HepG2 (cell line): ENCODE data around the gene TMEM80. TPM values are rescaled to one million over a fixed set of nuclear protein-coding genes. Genes with fewer than 3 reads are reported as not detected.

Experiments
- ARNT2 ChIP-seq: sonication (generic); formaldehyde crosslinking; IDR thresholded peaks from 2 replicates; pipeline ENCODE4 v1.8.0; 2022; ENCODE audit warnings: mild to moderate bottlenecking, low read depth, missing genetic modification reagents, moderate library complexity
- CEBPG ChIP-seq: IDR thresholded peaks from 2 replicates; pipeline ENCODE4 v1.6.1; 2016
- DPF2 ChIP-seq: sonication (generic); formaldehyde crosslinking; IDR thresholded peaks from 2 replicates; pipeline ENCODE4 v1.4.0; 2020; ENCODE audit warnings: mild to moderate bottlenecking, low read depth, missing genetic modification reagents, borderline replicate concordance
- EP300 ChIP-seq, 3 experiments: sonication (generic) in 1 of 3; formaldehyde crosslinking in 1 of 3; IDR thresholded peaks; 2 replicates each; pipeline versions ENCODE4 v1.5.1 to v1.6.1; 2011 to 2020; ENCODE audit warnings: low read depth in 2 of 3, low read length in 2 of 3, borderline replicate concordance in 1 of 3, improper control_type of control experiment in 1 of 3, mild to moderate bottlenecking in 1 of 3, missing genetic modification reagents in 1 of 3, moderate library complexity in 1 of 3
- FOXA1 ChIP-seq, 2 experiments: fragments of 450-650 bp in 1 of 2; sonication (generic) in 1 of 2; formaldehyde crosslinking in 1 of 2; IDR thresholded peaks; 2 replicates each; pipeline versions ENCODE4 v1.4.0 to v1.6.1; 2016 to 2020; ENCODE audit warnings: missing genetic modification reagents in 1 of 2
- HNRNPL ChIP-seq: fragments of 200-400 bp; formaldehyde crosslinking; IDR thresholded peaks from 2 replicates; pipeline ENCODE4 v1.6.1; 2017; ENCODE audit warnings: mild to moderate bottlenecking, low read depth, low read length
- MAZ ChIP-seq, 2 experiments: sonication (generic) in 1 of 2; formaldehyde crosslinking in 1 of 2; IDR thresholded peaks; 2 replicates each; pipeline versions ENCODE4 v1.5.0 to v1.6.1; 2012 to 2020; ENCODE audit warnings: low read depth in 2 of 2, mild to moderate bottlenecking in 2 of 2, borderline replicate concordance in 1 of 2, improper control_type of control experiment in 1 of 2, low read length in 1 of 2, missing genetic modification reagents in 1 of 2, moderate library complexity in 1 of 2
- NRL ChIP-seq: sonication (generic); formaldehyde crosslinking; IDR thresholded peaks from 2 replicates; pipeline ENCODE4 v1.5.0; 2020; ENCODE audit warnings: missing genetic modification reagents, mild to moderate bottlenecking, moderate library complexity, borderline replicate concordance
- PITX1 ChIP-seq: sonication (generic); formaldehyde crosslinking; IDR thresholded peaks from 2 replicates; pipeline ENCODE4 v1.5.1; 2020; ENCODE audit warnings: mild to moderate bottlenecking, missing genetic modification reagents
- RCOR2 ChIP-seq: IDR thresholded peaks from 2 replicates; pipeline ENCODE4 v1.6.1; 2016; ENCODE audit warnings: missing biosample characterization, missing genetic modification reagents
- RXRA ChIP-seq: sonication (generic); formaldehyde crosslinking; IDR thresholded peaks from 2 replicates; pipeline ENCODE4 v1.5.1; 2020; ENCODE audit warnings: missing genetic modification reagents
- ZNF296 ChIP-seq: sonication (generic); formaldehyde crosslinking; conservative IDR thresholded peaks from 2 replicates; pipeline ENCODE4 v1.5.0; 2020; ENCODE audit warnings: mild to moderate bottlenecking, missing genetic modification reagents
- ZNF333 ChIP-seq: sonication (generic); formaldehyde crosslinking; IDR thresholded peaks from 2 replicates; pipeline ENCODE4 v1.4.0; 2020; ENCODE audit warnings: mild to moderate bottlenecking, missing genetic modification reagents, borderline replicate concordance
- ZNF792 ChIP-seq: IDR thresholded peaks from 2 replicates; pipeline ENCODE4 v1.6.1; 2016
- polyA plus RNA-seq, 8 experiments: library from polyadenylated mRNA; depleted of rRNA in 3 of 8; stranded (reverse) in 7 of 8; unstranded in 1 of 8; fragments of >200 nt; fragmentation: Illumina TruSeq in 4 of 8; extraction: Trizol in 4 of 8; gene quantifications; 2 replicates each; pipeline versions ENCODE4 v1.2.1 to v1.2.3, GENCODE V29; 2011 to 2016; ENCODE audit warnings: low read depth in 4 of 8, missing spikeins in 1 of 8, mixed read lengths in 1 of 8; ENCODE audit not compliant: insufficient read depth in 1 of 8
- total RNA-seq, 5 experiments: library from RNA; depleted of rRNA; stranded (reverse); fragments of >200 nt; fragmentation: Illumina TruSeq; extraction: Trizol; gene quantifications; 2 replicates each; pipeline ENCODE4 v1.2.3, GENCODE V29; 2016; ENCODE audit warnings: low read depth in 1 of 5
- TF ChIP-seq, protein P1 (sequence below): sonication (generic); formaldehyde crosslinking; IDR thresholded peaks from 2 replicates; pipeline ENCODE4 v1.5.0; 2020; ENCODE audit warnings: mild to moderate bottlenecking, missing genetic modification reagents
- TF ChIP-seq, protein P2 (sequence below): sonication (generic); formaldehyde crosslinking; IDR thresholded peaks from 2 replicates; pipeline ENCODE4 v1.4.0; 2020; ENCODE audit warnings: missing genetic modification reagents
- TF ChIP-seq, protein P3 (sequence below): sonication (generic); formaldehyde crosslinking; IDR thresholded peaks from 2 replicates; pipeline ENCODE4 v1.4.0; 2020; ENCODE audit warnings: missing genetic modification reagents, borderline replicate concordance
- TF ChIP-seq, protein P4 (sequence below): sonication (generic); formaldehyde crosslinking; IDR thresholded peaks from 2 replicates; pipeline ENCODE4 v1.5.0; 2020; ENCODE audit warnings: missing genetic modification reagents, mild to moderate bottlenecking, borderline replicate concordance

TMEM80 gene
- total and polyA plus RNA-seq, 2 of the 13 experiments (the other 11 are each of a cell fraction or from before 2014, with no cell fraction given) = 5.6 to 17.1 TPM

DNA sequence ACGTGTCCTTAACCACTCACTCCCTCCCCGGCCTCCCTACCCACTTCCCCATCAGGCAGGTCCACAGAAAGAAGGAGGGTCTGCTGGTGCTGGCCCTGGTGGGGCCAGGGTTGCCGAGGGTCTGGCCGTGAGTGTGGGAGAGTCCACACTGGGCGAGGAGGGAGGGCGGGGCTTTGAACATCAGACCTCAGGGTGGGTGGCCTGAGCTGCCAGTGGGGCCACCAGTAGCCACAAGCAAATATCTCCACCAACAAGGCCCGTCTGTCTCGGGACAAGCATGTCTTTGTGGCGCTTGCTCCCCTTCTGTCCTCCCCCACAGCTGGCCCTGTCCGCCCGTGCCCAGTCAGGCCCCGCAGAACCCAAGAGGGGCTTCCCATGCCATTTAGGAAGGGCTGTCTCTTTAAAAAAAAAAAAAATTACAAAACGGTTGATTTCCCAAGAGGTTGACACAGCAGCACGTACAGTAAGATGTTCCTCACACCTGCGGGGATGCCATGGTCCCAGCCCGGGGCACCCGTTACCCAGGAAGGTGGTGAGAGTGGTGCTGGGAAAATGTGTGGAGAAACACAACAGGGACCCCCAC, 34.0 kb downstream of the TMEM80 start (continued):
- TF ChIP-seq FOXA1 (IDR thresholded peaks at IDR 0.05) = no peak
- peak; percentile 32 for TF ChIP-seq FOXA1 (CRISPR knock-in tag; IDR thresholded peaks at IDR 0.05)
- TF ChIP-seq DPF2 (CRISPR knock-in tag) = 0 out of 2 replicates have a peak, but pooled peaks have one; percentile 14
- TF ChIP-seq, protein P1, sequence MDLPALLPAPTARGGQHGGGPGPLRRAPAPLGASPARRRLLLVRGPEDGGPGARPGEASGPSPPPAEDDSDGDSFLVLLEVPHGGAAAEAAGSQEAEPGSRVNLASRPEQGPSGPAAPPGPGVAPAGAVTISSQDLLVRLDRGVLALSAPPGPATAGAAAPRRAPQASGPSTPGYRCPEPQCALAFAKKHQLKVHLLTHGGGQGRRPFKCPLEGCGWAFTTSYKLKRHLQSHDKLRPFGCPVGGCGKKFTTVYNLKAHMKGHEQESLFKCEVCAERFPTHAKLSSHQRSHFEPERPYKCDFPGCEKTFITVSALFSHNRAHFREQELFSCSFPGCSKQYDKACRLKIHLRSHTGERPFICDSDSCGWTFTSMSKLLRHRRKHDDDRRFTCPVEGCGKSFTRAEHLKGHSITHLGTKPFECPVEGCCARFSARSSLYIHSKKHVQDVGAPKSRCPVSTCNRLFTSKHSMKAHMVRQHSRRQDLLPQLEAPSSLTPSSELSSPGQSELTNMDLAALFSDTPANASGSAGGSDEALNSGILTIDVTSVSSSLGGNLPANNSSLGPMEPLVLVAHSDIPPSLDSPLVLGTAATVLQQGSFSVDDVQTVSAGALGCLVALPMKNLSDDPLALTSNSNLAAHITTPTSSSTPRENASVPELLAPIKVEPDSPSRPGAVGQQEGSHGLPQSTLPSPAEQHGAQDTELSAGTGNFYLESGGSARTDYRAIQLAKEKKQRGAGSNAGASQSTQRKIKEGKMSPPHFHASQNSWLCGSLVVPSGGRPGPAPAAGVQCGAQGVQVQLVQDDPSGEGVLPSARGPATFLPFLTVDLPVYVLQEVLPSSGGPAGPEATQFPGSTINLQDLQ (CRISPR knock-in tag) = peak; percentile 99
- 0 out of 2 replicates have a peak, but pooled peaks have one; percentile 5 for TF ChIP-seq NRL
- TF ChIP-seq MAZ (IDR thresholded peaks at IDR 0.05; ENCODE audit: borderline replicate concordance, low read depth, low read length) = peak; percentile 43; the same call in 1 of the 2 replicates
- TF ChIP-seq MAZ (CRISPR knock-in tag; IDR thresholded peaks at IDR 0.05; ENCODE audit: low read depth) = no peak
- peak; percentile 40; the same call in 1 of the 2 replicates for TF ChIP-seq ZNF296 (CRISPR knock-in tag)
- TF ChIP-seq, protein P2, sequence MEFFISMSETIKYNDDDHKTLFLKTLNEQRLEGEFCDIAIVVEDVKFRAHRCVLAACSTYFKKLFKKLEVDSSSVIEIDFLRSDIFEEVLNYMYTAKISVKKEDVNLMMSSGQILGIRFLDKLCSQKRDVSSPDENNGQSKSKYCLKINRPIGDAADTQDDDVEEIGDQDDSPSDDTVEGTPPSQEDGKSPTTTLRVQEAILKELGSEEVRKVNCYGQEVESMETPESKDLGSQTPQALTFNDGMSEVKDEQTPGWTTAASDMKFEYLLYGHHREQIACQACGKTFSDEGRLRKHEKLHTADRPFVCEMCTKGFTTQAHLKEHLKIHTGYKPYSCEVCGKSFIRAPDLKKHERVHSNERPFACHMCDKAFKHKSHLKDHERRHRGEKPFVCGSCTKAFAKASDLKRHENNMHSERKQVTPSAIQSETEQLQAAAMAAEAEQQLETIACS = 0 out of 2 replicates have a peak, but pooled peaks have one; percentile 15
- TF ChIP-seq RCOR2 (CRISPR knock-in tag) = no peak
- peak in 1 of 2 experiments; percentile 32; a peak in 1 of 4 replicates for TF ChIP-seq EP300 (IDR thresholded peaks at IDR 0.05; ENCODE audit: low read depth in 2 of 2, low read length in 2 of 2)
- 0 out of 2 replicates have a peak, but pooled peaks have one; percentile 12 for TF ChIP-seq EP300 (CRISPR knock-in tag; IDR thresholded peaks at IDR 0.05; ENCODE audit: borderline replicate concordance)
- TF ChIP-seq, protein P3, sequence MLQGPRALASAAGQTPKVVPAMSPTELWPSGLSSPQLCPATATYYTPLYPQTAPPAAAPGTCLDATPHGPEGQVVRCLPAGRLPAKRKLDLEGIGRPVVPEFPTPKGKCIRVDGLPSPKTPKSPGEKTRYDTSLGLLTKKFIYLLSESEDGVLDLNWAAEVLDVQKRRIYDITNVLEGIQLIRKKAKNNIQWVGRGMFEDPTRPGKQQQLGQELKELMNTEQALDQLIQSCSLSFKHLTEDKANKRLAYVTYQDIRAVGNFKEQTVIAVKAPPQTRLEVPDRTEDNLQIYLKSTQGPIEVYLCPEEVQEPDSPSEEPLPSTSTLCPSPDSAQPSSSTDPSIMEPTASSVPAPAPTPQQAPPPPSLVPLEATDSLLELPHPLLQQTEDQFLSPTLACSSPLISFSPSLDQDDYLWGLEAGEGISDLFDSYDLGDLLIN (CRISPR knock-in tag) = no peak
- 0 out of 2 replicates have a peak, but pooled peaks have one; percentile 56 for TF ChIP-seq ARNT2 (CRISPR knock-in tag)
- 0 out of 2 replicates have a peak, but pooled peaks have one; percentile 22 for TF ChIP-seq PITX1
- peak; percentile 41; the same call in 1 of the 2 replicates for TF ChIP-seq CEBPG (CRISPR knock-in tag)
- no peak for TF ChIP-seq ZNF333 (CRISPR knock-in tag)
- peak; percentile 62; the same call in 1 of the 2 replicates for TF ChIP-seq RXRA (CRISPR knock-in tag)
- peak; percentile 56 for TF ChIP-seq ZNF792 (CRISPR knock-in tag)
- TF ChIP-seq, protein P4, sequence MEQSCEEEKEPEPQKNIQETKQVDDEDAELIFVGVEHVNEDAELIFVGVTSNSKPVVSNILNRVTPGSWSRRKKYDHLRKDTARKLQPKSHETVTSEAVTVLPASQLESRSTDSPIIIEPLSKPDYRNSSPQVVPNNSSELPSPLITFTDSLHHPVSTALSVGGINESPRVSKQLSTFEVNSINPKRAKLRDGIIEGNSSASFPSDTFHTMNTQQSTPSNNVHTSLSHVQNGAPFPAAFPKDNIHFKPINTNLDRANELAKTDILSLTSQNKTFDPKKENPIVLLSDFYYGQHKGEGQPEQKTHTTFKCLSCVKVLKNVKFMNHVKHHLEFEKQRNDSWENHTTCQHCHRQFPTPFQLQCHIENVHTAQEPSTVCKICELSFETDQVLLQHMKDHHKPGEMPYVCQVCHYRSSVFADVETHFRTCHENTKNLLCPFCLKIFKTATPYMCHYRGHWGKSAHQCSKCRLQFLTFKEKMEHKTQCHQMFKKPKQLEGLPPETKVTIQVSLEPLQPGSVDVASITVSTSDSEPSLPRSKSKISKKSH = no peak
- peak; percentile 91 for TF ChIP-seq HNRNPL
